Activated CD4-positive, alpha-beta T cell treated with anti-CD3 and anti-CD28 coated beads for 1 hour (primary cell): Measurements from ENCODE around the gene FARS2.

Experiments
- DNase-seq: peaks from one replicate; pipeline ENCODE4 v3.0.0-alpha.2; 2020

The FARS2 gene

GRCh38 chr6:5747379-5747778, 486.1 kb downstream of the FARS2 start:
- no peak for DNase-seq

- no peak for DNase-seq
These were observed 487.8 kb downstream of the FARS2 start for GRCh38 chr6:5749016-5749650.

- no peak for DNase-seq
These were observed 488.4 kb downstream of the FARS2 start for GRCh38 chr6:5749651-5750215.

GRCh38 chr6:5751525-5752390, 490.4 kb downstream of the FARS2 start:
- DNase-seq, result no peak

- no peak for DNase-seq
These were observed 491.0 kb downstream of the FARS2 start for GRCh38 chr6:5752391-5752680.

GRCh38 chr6:5753209-5753608, 491.9 kb downstream of the FARS2 start:
- DNase-seq, result no peak

GRCh38 chr6:5754904-5755303, 493.6 kb downstream of the FARS2 start:
- DNase-seq, result no peak

GRCh38 chr6:5759571-5759970, 498.3 kb downstream of the FARS2 start:
- no peak for DNase-seq

- DNase-seq, result no peak
These were observed 500.1 kb downstream of the FARS2 start for GRCh38 chr6:5761370-5761769.

GRCh38 chr6:5762561-5762968, 501.3 kb downstream of the FARS2 start:
- DNase-seq, result no peak

- DNase-seq, result no peak
These were observed 502.1 kb downstream of the FARS2 start for GRCh38 chr6:5763407-5763806.

GRCh38 chr6:5763871-5764270, 502.6 kb downstream of the FARS2 start:
- DNase-seq, result no peak

GRCh38 chr6:5764401-5764955, 503.2 kb downstream of the FARS2 start:
- DNase-seq, result no peak

- no peak for DNase-seq
These were observed 503.9 kb downstream of the FARS2 start for GRCh38 chr6:5765141-5765760.

GRCh38 chr6:5766260-5766659, 504.9 kb downstream of the FARS2 start:
- DNase-seq, result no peak

- no peak for DNase-seq
These were observed 506.2 kb downstream of the FARS2 start for GRCh38 chr6:5767471-5767870.

- DNase-seq, result no peak
These were observed 509.9 kb downstream of the FARS2 start for GRCh38 chr6:5771211-5771610.

GRCh38 chr6:5771759-5772390, 510.6 kb downstream of the FARS2 start:
- no peak for DNase-seq

- no peak for DNase-seq
These were observed 511.3 kb downstream of the FARS2 start for GRCh38 chr6:5772408-5773120.

- no peak for DNase-seq
These were observed 514.8 kb downstream of the FARS2 start for GRCh38 chr6:5776104-5776503.

- DNase-seq, result no peak
These were observed 515.5 kb downstream of the FARS2 start for GRCh38 chr6:5776706-5777390.
